ENCODE measurements around the gene EMCN. TPM values are rescaled to one million over a fixed set of nuclear protein-coding genes. Genes with fewer than 3 reads are reported as not detected.

EMCN gene
- total RNA-seq, 1 experiment from 2014 or later, result not detected

- Histone ChIP-seq H3K4me2 (ENCODE audit: low read length) (no peak overlapping the region), H3K79me2 (ENCODE audit: insufficient read depth, low read length) (no peaks in the 10 kb centered on the region), H3K9me2 (ENCODE audit: insufficient read depth) (no peaks in the 10 kb centered on the region), H3K9ac (ENCODE audit: low read length) (no peak overlapping the region), H3K36me3 (ENCODE audit: control insufficient read depth in 1 of 2, insufficient read depth in 2 of 2, low read length in 2 of 2) (no peaks in the 10 kb centered on the region), H2AFZ (ENCODE audit: low read depth, low read length, poor library complexity, severe bottlenecking) (no peak overlapping the region), H3K27me3 (ENCODE audit: insufficient read depth, low read length) (no peaks in the 10 kb centered on the region), H3K9me3 (ENCODE audit: control insufficient read depth in 1 of 2, insufficient read depth in 1 of 2, low read depth in 1 of 2, low read length in 2 of 2) (no peaks in the 10 kb centered on the region), H3K4me3 (replicated peaks in 1 of 2; ENCODE audit: low read depth in 1 of 2, low read length in 2 of 2) (no peak overlapping the region), H3K27ac (ENCODE audit: low read depth, low read length) (no peak overlapping the region), H4K20me1 (ENCODE audit: insufficient read depth) (no peaks in the 10 kb centered on the region), H3K4me1 (ENCODE audit: control insufficient read depth in 1 of 2, insufficient read depth in 2 of 2, low read length in 2 of 2) (no peaks in the 10 kb centered on the region)
- RAD21 ChIA-PET (ENCODE audit: low non-redundant PET in 1 of 2, low total read pairs in 2 of 2, uncharacterized antibody in 2 of 2, unreplicated experiment in 2 of 2), result no interaction called here
- POLR2A ChIA-PET, result no interaction called here
- CTCF ChIA-PET, result no interaction called here
- TF ChIP-seq ZFX (IDR thresholded peaks at IDR 0.05) (no peak), CEBPB (IDR thresholded peaks at IDR 0.05; ENCODE audit: low read depth) (no peak), YY1 (IDR thresholded peaks at IDR 0.05; ENCODE audit: extremely low read depth, insufficient replicate concordance, low read depth, low read length) (no peak), TCF7L2 (IDR thresholded peaks at IDR 0.05; ENCODE audit: borderline replicate concordance, extremely low read depth, insufficient read depth, insufficient read length) (no peak), EGR1 (IDR thresholded peaks at IDR 0.05; ENCODE audit: low read depth) (no peak), SIN3A (IDR thresholded peaks at IDR 0.05; ENCODE audit: low read depth) (no peak), POLR2AphosphoS5 (IDR thresholded peaks at IDR 0.05; ENCODE audit: low read depth, low read length) (no peak), POLR2A (IDR thresholded peaks at IDR 0.05; ENCODE audit: borderline replicate concordance, extremely low read depth, insufficient read depth, insufficient read length) (no peak), EZH2phosphoT487 (IDR thresholded peaks at IDR 0.05; ENCODE audit: borderline replicate concordance) (no peak), SRF (IDR thresholded peaks at IDR 0.05; ENCODE audit: low read depth) (no peak), ELF1 (IDR thresholded peaks at IDR 0.05; ENCODE audit: borderline replicate concordance, low read depth) (no peak), JUND (IDR thresholded peaks at IDR 0.05) (no peak), ZNF274 (IDR thresholded peaks at IDR 0.05; ENCODE audit: low read depth, low read length) (no peak), EZH2 (IDR thresholded peaks at IDR 0.05) (no peak), MAX (IDR thresholded peaks at IDR 0.05) (no peak)
- no TSS peak for BruUV-seq (replicated peaks)
- intact Hi-C loops (cut with micrococcal nuclease), result no loop called here
- no peak for DNase-seq (ENCODE audit: low read depth, low spot score)
- ATAC-seq, result no peak
Observed at GRCh38 chr4:100367451-100367850, 150.4 kb downstream of the EMCN start.

Data from HCT116 (cell line).